HG03064 (cell line): ENCODE measurements around the gene PGK1.

Experiments used
- ATAC-seq: cut with Tn5 transposase; IDR thresholded peaks from one replicate; pipeline ENCODE4 v1.9.1; 2021; ENCODE audit warnings: low read depth; ENCODE audit not compliant: unreplicated experiment

The PGK1 gene

GRCh38 chrX:78165425-78165824 lies 61.4 kb downstream of the PGK1 start:
- no peak for ATAC-seq

- ATAC-seq, result no peak
Measured at GRCh38 chrX:78168065-78168464, 64.0 kb downstream of the PGK1 start.
